Stomach (tissue), 9 donors: ENCODE results near the gene CAPG. TPM values are rescaled to one million over a fixed set of nuclear protein-coding genes. Genes with fewer than 3 reads are reported as not detected.

ENCODE experiments used
- DNase-seq, 2 donors: peaks; one replicate each; pipeline versions ENCODE4 v3.0.0 to v3.0.0-alpha.2; 2013 to 2019
- H3K27ac ChIP-seq, 5 donors: fragments of 200-600 bp in 4 of 5; sonication (generic) in 4 of 5; one replicate each; pipeline ENCODE4 v1.5.1; 2013 to 2019; ENCODE audit warnings: mild to moderate bottlenecking in 1 of 5, moderate library complexity in 1 of 5
- H3K27me3 ChIP-seq, 3 donors: fragments of 200-600 bp; sonication (generic); one replicate each; pipeline ENCODE4 v1.5.1; 2017 to 2019; ENCODE audit warnings: mixed run types in 1 of 3
- H3K36me3 ChIP-seq, 4 donors: fragments of 200-600 bp; sonication (generic); 1 replicate in 3 of 4; 2 replicates in 1 of 4; pipeline ENCODE4 v1.5.1; 2016 to 2019
- H3K4me1 ChIP-seq, 4 donors: fragments of 200-600 bp; sonication (generic); one replicate each; pipeline ENCODE4 v1.5.1; 2016 to 2019
- H3K4me3 ChIP-seq, 4 donors: fragments of 200-600 bp; sonication (generic) in 3 of 4; one replicate each; pipeline ENCODE4 v1.5.1; 2016 to 2019; ENCODE audit warnings: mild to moderate bottlenecking in 1 of 4
- H3K9me3 ChIP-seq, 4 donors: fragments of 200-600 bp; sonication (generic); one replicate each; pipeline ENCODE4 v1.5.1; 2016 to 2019
- EP300 ChIP-seq: sonication (generic); formaldehyde crosslinking; IDR thresholded peaks from one replicate; pipeline ENCODE4 v1.6.1; 2017; ENCODE audit warnings: antibody characterized with exemption
- POLR2A ChIP-seq, 4 donors: fragments of 450-650 bp; IDR thresholded peaks; one replicate each; pipeline ENCODE4 v1.6.1; 2016; ENCODE audit warnings: antibody characterized with exemption in 4 of 4, control low read depth in 2 of 4, mild to moderate bottlenecking in 1 of 4, moderate library complexity in 1 of 4
- POLR2AphosphoS5 ChIP-seq, 3 donors: sonication (generic); formaldehyde crosslinking; IDR thresholded peaks; one replicate each; pipeline ENCODE4 v1.6.1; 2016; ENCODE audit warnings: antibody characterized with exemption in 3 of 3
- WGBS, 5 donors: extraction: QIAGEN DNeasy Blood & Tissue Kit in 3 of 5; methylation state at CpG; one replicate each; pipeline versions ENCODE4 v1.1.5 to v1.1.7; 2013 to 2018; 5-methylcytosine and 5-hydroxymethylcytosine counted together
- intact Hi-C: fragments of 100-400 bp; cut with DNase I; formaldehyde crosslinking; loops from one replicate; pipeline ENCODE4 v1.15.1; 2023; ENCODE audit warnings: low total_unique reads
- polyA plus RNA-seq, 3 donors: library from polyadenylated mRNA; stranded (reverse); fragments of 200-250 nt; gene quantifications; one replicate each; pipeline ENCODE4 v1.2.3, GENCODE V29; 2013
- total RNA-seq, 5 donors: library from RNA; depleted of rRNA; stranded (reverse); fragments of >200 nt; gene quantifications; one replicate each; pipeline versions ENCODE4 v1.1.0 to v1.2.3, GENCODE V29; 2014 to 2016
- TF ChIP-seq, protein P1 (sequence below), 7 experiments: fragments of 450-650 bp in 4 of 7; fragments of 200-600 bp in 3 of 7; sonication (generic) in 3 of 7; IDR thresholded peaks; one replicate each; pipeline ENCODE4 v1.5.1; 2016 to 2019; ENCODE audit warnings: antibody characterized with exemption in 7 of 7, control low read depth in 2 of 7, mild to moderate bottlenecking in 1 of 7
- donor health status: healthy with polysubstance abuse.
- donor health status: Bipolar disorder and iron deficiency.
- donor health status: healthy.

CAPG gene
- total and polyA plus RNA-seq, 8 donors, result 35.0 to 350 (median 126) TPM

GRCh38 chr2:85445316-85446295 is 35.4 kb upstream of the CAPG start:
- H3K36me3 ChIP-seq, result no peaks in the 10 kb centered on the region
- intact Hi-C loops, result no loop called here
- peaks cover 10 to 24% (median 18%) of the 10 kb centered on the region in 4 donors for H3K4me1 ChIP-seq
- H3K9me3 ChIP-seq, result no peaks in the 10 kb centered on the region
- peak in 1 of 2 donors; percentile 55 for DNase-seq
- WGBS, 5 donors, result 92 to 95% (median 93%) methylated on average over 4 to 5 of the region's 5 CpGs
- TF ChIP-seq POLR2AphosphoS5 (IDR thresholded peaks at IDR 0.05) (peak in 2 of 3 donors; percentile 16 to 18), EP300 (no peak)
- TF ChIP-seq, protein P1, sequence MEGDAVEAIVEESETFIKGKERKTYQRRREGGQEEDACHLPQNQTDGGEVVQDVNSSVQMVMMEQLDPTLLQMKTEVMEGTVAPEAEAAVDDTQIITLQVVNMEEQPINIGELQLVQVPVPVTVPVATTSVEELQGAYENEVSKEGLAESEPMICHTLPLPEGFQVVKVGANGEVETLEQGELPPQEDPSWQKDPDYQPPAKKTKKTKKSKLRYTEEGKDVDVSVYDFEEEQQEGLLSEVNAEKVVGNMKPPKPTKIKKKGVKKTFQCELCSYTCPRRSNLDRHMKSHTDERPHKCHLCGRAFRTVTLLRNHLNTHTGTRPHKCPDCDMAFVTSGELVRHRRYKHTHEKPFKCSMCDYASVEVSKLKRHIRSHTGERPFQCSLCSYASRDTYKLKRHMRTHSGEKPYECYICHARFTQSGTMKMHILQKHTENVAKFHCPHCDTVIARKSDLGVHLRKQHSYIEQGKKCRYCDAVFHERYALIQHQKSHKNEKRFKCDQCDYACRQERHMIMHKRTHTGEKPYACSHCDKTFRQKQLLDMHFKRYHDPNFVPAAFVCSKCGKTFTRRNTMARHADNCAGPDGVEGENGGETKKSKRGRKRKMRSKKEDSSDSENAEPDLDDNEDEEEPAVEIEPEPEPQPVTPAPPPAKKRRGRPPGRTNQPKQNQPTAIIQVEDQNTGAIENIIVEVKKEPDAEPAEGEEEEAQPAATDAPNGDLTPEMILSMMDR (IDR thresholded peaks at IDR 0.05), result no peak
- no peak overlapping the region for H3K4me3 ChIP-seq
- no peaks in the 10 kb centered on the region for H3K27me3 ChIP-seq
- H3K27ac ChIP-seq, result peak overlapping the region; percentile 40 to 73 (median 64)

DNA sequence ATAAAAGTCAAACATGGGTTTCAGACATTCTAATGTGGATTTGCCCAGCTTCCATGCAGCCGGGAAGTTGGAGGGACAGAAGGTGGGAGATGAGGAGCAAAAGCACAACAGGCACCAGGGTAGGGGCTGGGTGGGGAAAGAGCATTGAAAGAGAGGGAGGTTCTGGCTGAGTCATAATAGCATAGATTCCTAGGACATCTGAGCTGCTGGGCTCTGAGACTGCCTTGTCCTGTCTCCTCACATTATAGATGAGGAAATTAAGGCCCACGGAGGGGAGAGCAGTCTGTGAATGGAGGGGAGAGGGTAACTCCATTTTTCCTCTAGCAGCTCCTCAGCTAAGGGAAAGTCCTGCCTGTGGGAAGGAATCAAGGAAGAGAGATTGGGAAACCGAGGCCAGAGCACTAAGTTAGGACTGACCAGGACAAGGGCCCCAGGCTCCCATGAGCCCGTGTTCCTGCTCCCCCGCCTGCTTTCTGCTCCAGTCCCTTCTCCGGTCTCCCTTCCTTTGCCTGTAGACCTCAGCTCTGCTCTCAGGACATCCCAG is 34.5 kb upstream of the CAPG start:
- intact Hi-C loops, result no loop called here
- 87 to 92% (median 89%) methylated on average over 6 of the region's 6 CpGs for WGBS, 5 donors

GRCh38 chr2:85441864-85442263 is 31.7 kb upstream of the CAPG start:
- H3K36me3 ChIP-seq, result no peaks in the 10 kb centered on the region
- DNase-seq, result no peak
- no peaks in the 10 kb centered on the region for H3K9me3 ChIP-seq
- TF ChIP-seq POLR2A (IDR thresholded peaks at IDR 0.05) (no peak), EP300 (no peak), POLR2AphosphoS5 (IDR thresholded peaks at IDR 0.05) (no peak)
- TF ChIP-seq, protein P1 (IDR thresholded peaks at IDR 0.05), result no peak
- peaks cover 35 to 48% (median 43%) of the 10 kb centered on the region in 4 donors for H3K4me1 ChIP-seq
- intact Hi-C loops, result no loop called here
- peak overlapping the region in 1 of 5 donors; percentile 12 for H3K27ac ChIP-seq
- 75 to 84% (median 78%) methylated on average over 4 of the region's 4 CpGs for WGBS, 5 donors
- H3K4me3 ChIP-seq, result no peak overlapping the region
- H3K27me3 ChIP-seq, result no peaks in the 10 kb centered on the region

More for the DNA sequence above, 34.5 kb upstream of the CAPG start:
- TF ChIP-seq, protein P1 (IDR thresholded peaks at IDR 0.05), result no peak
- TF ChIP-seq EP300 (no peak), POLR2AphosphoS5 (IDR thresholded peaks at IDR 0.05) (no peak), POLR2A (IDR thresholded peaks at IDR 0.05) (no peak)
- no peak for DNase-seq
- no peaks in the 10 kb centered on the region for H3K27me3 ChIP-seq
- no peaks in the 10 kb centered on the region for H3K9me3 ChIP-seq
- no peak overlapping the region for H3K4me3 ChIP-seq
- H3K27ac ChIP-seq, result peak overlapping the region in 4 of 5 donors; percentile 56 to 73 (median 64)
- H3K36me3 ChIP-seq, result no peaks in the 10 kb centered on the region
- H3K4me1 ChIP-seq, result peaks cover 10 to 24% (median 18%) of the 10 kb centered on the region in 4 donors

DNA sequence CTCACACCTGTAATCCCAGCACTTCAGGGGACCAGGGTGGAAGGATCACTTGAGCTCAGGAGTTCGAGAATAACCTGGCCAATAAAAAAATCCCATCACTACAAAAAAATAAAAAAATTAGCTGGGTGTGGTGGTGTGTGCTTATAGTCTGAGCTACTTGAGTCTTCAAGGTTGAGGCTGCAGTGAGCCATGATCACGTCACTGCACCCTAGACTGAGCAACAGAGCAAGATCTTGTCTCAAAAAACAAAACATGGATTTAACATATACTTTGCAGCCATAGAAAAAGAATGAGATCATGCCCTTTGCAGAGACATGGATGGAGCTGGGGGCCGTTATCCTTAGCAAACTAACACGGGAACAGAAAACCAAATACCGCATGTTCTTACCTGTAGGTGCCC is 30.6 kb upstream of the CAPG start:
- no peaks in the 10 kb centered on the region for H3K27me3 ChIP-seq
- intact Hi-C loops, result no loop called here
- no peak for DNase-seq
- TF ChIP-seq POLR2AphosphoS5 (IDR thresholded peaks at IDR 0.05) (no peak), EP300 (no peak), POLR2A (IDR thresholded peaks at IDR 0.05) (no peak)
- TF ChIP-seq, protein P1 (IDR thresholded peaks at IDR 0.05), result no peak
- H3K36me3 ChIP-seq, result no peaks in the 10 kb centered on the region
- no peaks in the 10 kb centered on the region for H3K9me3 ChIP-seq
- H3K27ac ChIP-seq, result no peak overlapping the region
- H3K4me1 ChIP-seq, result peaks cover 34 to 48% (median 46%) of the 10 kb centered on the region in 4 donors
- WGBS, 5 donors, result 90 to 95% (median 94%) methylated on average over 5 of the region's 5 CpGs
- H3K4me3 ChIP-seq, result no peak overlapping the region
